Esophagus squamous epithelium (tissue), 4 donors: ENCODE data around the gene NEK1.

Source experiments
- POLR2A ChIP-seq, 4 donors: fragments of 450-650 bp; IDR thresholded peaks; one replicate each; pipeline ENCODE4 v1.6.1; 2017; ENCODE audit warnings: antibody characterized with exemption in 4 of 4, mild to moderate bottlenecking in 4 of 4, moderate library complexity in 3 of 4
- TF ChIP-seq, protein P1 (sequence below), 6 experiments: fragments of 450-650 bp in 4 of 6; fragments of 200-600 bp in 2 of 6; sonication (generic) in 2 of 6; IDR thresholded peaks; one replicate each; pipeline ENCODE4 v1.5.1; 2016 to 2019; ENCODE audit warnings: antibody characterized with exemption in 6 of 6, mild to moderate bottlenecking in 4 of 6, moderate library complexity in 4 of 6

DNA sequence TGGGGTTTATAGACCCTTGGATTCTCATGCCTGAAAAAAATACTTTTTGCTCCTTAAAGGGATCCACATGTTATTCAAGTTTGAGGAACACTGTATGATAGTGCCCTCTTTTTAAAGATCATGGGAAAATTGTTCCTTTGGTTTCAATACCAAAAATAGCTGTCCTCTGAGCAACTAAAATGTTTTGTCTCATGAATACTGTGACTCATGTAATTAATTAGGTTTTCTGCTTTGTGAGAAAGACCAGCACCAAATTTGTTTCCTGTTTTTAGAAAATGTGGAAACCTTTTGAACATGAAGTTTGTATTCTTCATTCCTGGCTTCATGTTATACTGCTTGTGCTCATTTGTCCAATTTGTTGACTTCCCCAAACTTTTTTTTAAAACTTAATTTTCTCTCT lies 214.1 kb downstream of the NEK1 start:
- TF ChIP-seq, protein P1, sequence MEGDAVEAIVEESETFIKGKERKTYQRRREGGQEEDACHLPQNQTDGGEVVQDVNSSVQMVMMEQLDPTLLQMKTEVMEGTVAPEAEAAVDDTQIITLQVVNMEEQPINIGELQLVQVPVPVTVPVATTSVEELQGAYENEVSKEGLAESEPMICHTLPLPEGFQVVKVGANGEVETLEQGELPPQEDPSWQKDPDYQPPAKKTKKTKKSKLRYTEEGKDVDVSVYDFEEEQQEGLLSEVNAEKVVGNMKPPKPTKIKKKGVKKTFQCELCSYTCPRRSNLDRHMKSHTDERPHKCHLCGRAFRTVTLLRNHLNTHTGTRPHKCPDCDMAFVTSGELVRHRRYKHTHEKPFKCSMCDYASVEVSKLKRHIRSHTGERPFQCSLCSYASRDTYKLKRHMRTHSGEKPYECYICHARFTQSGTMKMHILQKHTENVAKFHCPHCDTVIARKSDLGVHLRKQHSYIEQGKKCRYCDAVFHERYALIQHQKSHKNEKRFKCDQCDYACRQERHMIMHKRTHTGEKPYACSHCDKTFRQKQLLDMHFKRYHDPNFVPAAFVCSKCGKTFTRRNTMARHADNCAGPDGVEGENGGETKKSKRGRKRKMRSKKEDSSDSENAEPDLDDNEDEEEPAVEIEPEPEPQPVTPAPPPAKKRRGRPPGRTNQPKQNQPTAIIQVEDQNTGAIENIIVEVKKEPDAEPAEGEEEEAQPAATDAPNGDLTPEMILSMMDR (IDR thresholded peaks at IDR 0.05) = no peak
- no peak for TF ChIP-seq POLR2A (IDR thresholded peaks at IDR 0.05)
